K562 (cell line): ENCODE data around the gene ZG16B. TPM values are rescaled to one million over a fixed set of nuclear protein-coding genes. Genes with fewer than 3 reads are reported as not detected.

Experiments
- ATAC-seq: fragments of 200-7000 bp; cut with Tn5 transposase; 3 replicates; pipeline ENCODE4 v1.9.1; 2020; ENCODE audit warnings: moderate library complexity
- BruUV-seq: library from RNA; stranded (reverse); fragments of 400-500 nt; replicated peaks from 2 replicates; lab custom pipeline; 2021; lab: Mats Ljungman, UMichigan
- CTCF ChIA-PET: fragments of 300-600 bp; formaldehyde crosslinking; extraction: SDS; loops from one replicate; lab custom pipeline; 2021; ENCODE audit warnings: low intra/inter-chr PET ratio; lab: Yijun Ruan, JAX
- POLR2A ChIA-PET: fragments of 300-600, 350-650 bp; sonication (Branson Sonifier 250); formaldehyde crosslinking; extraction: SDS; loops from one replicate; lab custom pipeline; 2021; ENCODE audit warnings: antibody characterized with exemption, inconsistent platforms; lab: Yijun Ruan, JAX
- DNase-seq, 4 experiments: peaks; one replicate each; pipeline versions ENCODE4 v3.0.0 to v3.0.0-alpha.2; 2011 to 2018; ENCODE audit warnings: low spot score in 3 of 4, mixed read lengths in 3 of 4; ENCODE audit errors: extremely low read depth in 1 of 4
- FAIRE-seq: peaks from 2 replicates; lab custom pipeline; 2011; peaks lifted over from hg19 to GRCh38; lab: Jason Lieb, UNC
- H2AFZ ChIP-seq: 2 replicates; pipeline ENCODE4 v1.6.0; 2011; ENCODE audit warnings: low read depth, low read length, control low read depth, inconsistent platforms
- H3K27ac ChIP-seq: fragments of 200-600 bp; 3 replicates; pipeline ENCODE4 v1.8.0; 2011; ENCODE audit warnings: low read depth, mild to moderate bottlenecking, control low read depth, inconsistent platforms, low read length, moderate library complexity, mixed read lengths; ENCODE audit errors: extremely low read depth
- H3K27me3 ChIP-seq, 2 experiments: fragments of 300-600 bp in 1 of 2; 2 replicates in 1 of 2; 3 replicates in 1 of 2; pipeline versions ENCODE4 v1.6.0 to v1.8.0; 2011; ENCODE audit warnings: inconsistent platforms in 2 of 2, low read length in 2 of 2, mild to moderate bottlenecking in 1 of 2, mixed read lengths in 1 of 2, moderate library complexity in 1 of 2; ENCODE audit not compliant: control insufficient read depth in 2 of 2, insufficient read depth in 2 of 2
- H3K36me3 ChIP-seq: fragments of 300-600 bp; 3 replicates; pipeline ENCODE4 v1.8.0; 2011; ENCODE audit warnings: mild to moderate bottlenecking, low read length, inconsistent platforms; ENCODE audit not compliant: control insufficient read depth, insufficient read depth
- H3K4me1 ChIP-seq, 2 experiments: fragments of 200-600 bp in 1 of 2; replicated peaks in 1 of 2; 2 replicates in 1 of 2; 3 replicates in 1 of 2; pipeline versions ENCODE4 v1.5.1 to v1.8.0; 2011; ENCODE audit warnings: inconsistent platforms in 2 of 2, low read length in 2 of 2, mild to moderate bottlenecking in 1 of 2, mixed read lengths in 1 of 2, moderate library complexity in 1 of 2; ENCODE audit not compliant: control insufficient read depth in 2 of 2, insufficient read depth in 2 of 2
- H3K4me2 ChIP-seq: 2 replicates; pipeline ENCODE4 v1.6.1; 2011; ENCODE audit warnings: low read length, control low read depth, inconsistent platforms, mixed read lengths; ENCODE audit not compliant: insufficient read depth
- H3K4me3 ChIP-seq: fragments of 200-600 bp; sonication (generic), shearing (Covaris generic); 2 replicates; pipeline ENCODE4 v1.5.1; 2016; ENCODE audit warnings: control low read depth, inconsistent platforms
- H3K79me2 ChIP-seq: fragments of 200-600 bp; 3 replicates; pipeline ENCODE4 v1.8.0; 2011; ENCODE audit warnings: low read length, inconsistent platforms; ENCODE audit not compliant: control insufficient read depth, insufficient read depth
- H3K9ac ChIP-seq, 2 experiments: 2 replicates each; pipeline versions ENCODE4 v1.6.0 to v1.6.1; 2011; ENCODE audit warnings: low read depth in 2 of 2, low read length in 2 of 2, control low read depth in 1 of 2, inconsistent platforms in 1 of 2, mild to moderate bottlenecking in 1 of 2, mixed read lengths in 1 of 2; ENCODE audit not compliant: insufficient read depth in 1 of 2
- H3K9me1 ChIP-seq: one replicate; pipeline ENCODE4 v1.6.0; 2011; ENCODE audit warnings: inconsistent platforms, mild to moderate bottlenecking, low read length, moderate library complexity; ENCODE audit not compliant: control insufficient read depth, insufficient read depth
- H3K9me3 ChIP-seq: replicated peaks from 2 replicates; pipeline ENCODE4 v1.5.1; 2011; ENCODE audit warnings: low read depth, low read length, inconsistent platforms; ENCODE audit not compliant: control insufficient read depth, insufficient read depth
- H4K20me1 ChIP-seq: replicated peaks from 2 replicates; pipeline ENCODE4 v1.6.1; 2011; ENCODE audit warnings: low read length, inconsistent platforms, mixed read lengths; ENCODE audit not compliant: control insufficient read depth, insufficient read depth
- CEBPG ChIP-seq, 3 experiments: fragments of 200-800 bp in 1 of 3; sonication (Bioruptor generic) in 1 of 3; sonication (generic) in 1 of 3; formaldehyde crosslinking in 1 of 3; IDR thresholded peaks in 2 of 3; conservative IDR thresholded peaks in 1 of 3; 2 replicates each; pipeline versions ENCODE4 v1.6.1 to v1.8.0; 2016 to 2022; ENCODE audit warnings: missing compliant biosample characterization in 2 of 3, missing genetic modification characterization in 2 of 3, mild to moderate bottlenecking in 1 of 3, missing genetic modification reagents in 1 of 3
- CTCF ChIP-seq, 3 experiments: IDR thresholded peaks in 2 of 3; conservative IDR thresholded peaks in 1 of 3; 2 replicates each; pipeline ENCODE4 v1.5.1; 2011 to 2012; ENCODE audit warnings: low read length in 3 of 3, mild to moderate bottlenecking in 3 of 3, control low read depth in 2 of 3, improper control_type of control experiment in 1 of 3, inconsistent platforms in 1 of 3, low read depth in 1 of 3, mixed read lengths in 1 of 3, moderate library complexity in 1 of 3; ENCODE audit not compliant: insufficient read depth in 2 of 3
- ESRRA ChIP-seq: fragments of 450-650 bp; IDR thresholded peaks from 2 replicates; pipeline ENCODE4 v1.6.1; 2014; ENCODE audit warnings: low read depth, mild to moderate bottlenecking, moderate library complexity, borderline replicate concordance
- EZH2 ChIP-seq: IDR thresholded peaks from 2 replicates; pipeline ENCODE4 v1.6.1; 2012; ENCODE audit warnings: low read depth, mild to moderate bottlenecking, inconsistent platforms, low read length, borderline replicate concordance
- FOS ChIP-seq: IDR thresholded peaks from 3 replicates; pipeline ENCODE4 v1.6.1; 2011; ENCODE audit not compliant: insufficient read length; ENCODE audit errors: extremely low read depth
- HDAC6 ChIP-seq: IDR thresholded peaks from 2 replicates; pipeline ENCODE4 v1.6.1; 2012; ENCODE audit warnings: low read depth, mild to moderate bottlenecking, control low read depth, inconsistent platforms, low read length, moderate library complexity
- KDM1A ChIP-seq, 2 experiments: fragments of 450-650 bp; IDR thresholded peaks; 2 replicates each; pipeline ENCODE4 v1.6.1; 2016; ENCODE audit warnings: mild to moderate bottlenecking in 2 of 2
- MAZ ChIP-seq, 2 experiments: fragments of 450-650 bp in 1 of 2; sonication (generic) in 1 of 2; formaldehyde crosslinking; IDR thresholded peaks in 1 of 2; conservative IDR thresholded peaks in 1 of 2; 2 replicates each; pipeline versions ENCODE4 v1.4.0 to v1.5.0; 2020; ENCODE audit warnings: mild to moderate bottlenecking in 1 of 2, missing genetic modification reagents in 1 of 2
- NR2C1 ChIP-seq, 2 experiments: fragments of 450-650 bp; IDR thresholded peaks; 2 replicates each; pipeline ENCODE4 v1.6.1; 2017; ENCODE audit warnings: mild to moderate bottlenecking in 2 of 2, antibody characterized with exemption in 1 of 2, inconsistent platforms in 1 of 2, missing compliant biosample characterization in 1 of 2, missing genetic modification characterization in 1 of 2
- PHF8 ChIP-seq: fragments of 200-600 bp; sonication (generic); IDR thresholded peaks from 2 replicates; pipeline ENCODE4 v1.6.1; 2012; ENCODE audit warnings: mixed run types, mild to moderate bottlenecking, inconsistent platforms, low read length, moderate library complexity, borderline replicate concordance
- POLR3A ChIP-seq: IDR thresholded peaks from 2 replicates; pipeline ENCODE4 v1.6.1; 2011; ENCODE audit warnings: borderline replicate concordance, mild to moderate bottlenecking, moderate library complexity; ENCODE audit not compliant: insufficient read length, insufficient read depth; ENCODE audit errors: extremely low read depth
- SAP30 ChIP-seq: fragments of 200-600 bp; sonication (generic); IDR thresholded peaks from 2 replicates; pipeline ENCODE4 v1.6.1; 2012; ENCODE audit warnings: borderline replicate concordance, low read depth, mild to moderate bottlenecking, moderate library complexity, low read length, control low read depth, inconsistent platforms; ENCODE audit not compliant: insufficient read depth, poor library complexity, severe bottlenecking
- TRIM24 ChIP-seq, 2 experiments: fragments of 450-650 bp; IDR thresholded peaks; 2 replicates each; pipeline ENCODE4 v1.6.1; 2016
- ZNF239 ChIP-seq: fragments of 250-450 bp; sonication (Bioruptor Pico); IDR thresholded peaks from 2 replicates; pipeline ENCODE4 v1.4.0; 2020; ENCODE audit warnings: mild to moderate bottlenecking
- ZNF263 ChIP-seq: sonication (generic); formaldehyde crosslinking; IDR thresholded peaks from 2 replicates; pipeline ENCODE4 v1.8.0; 2022; ENCODE audit warnings: mild to moderate bottlenecking, missing genetic modification reagents, borderline replicate concordance
- ZNF445 ChIP-seq: fragments of 250-450 bp; sonication (Bioruptor Pico); IDR thresholded peaks from 2 replicates; pipeline ENCODE4 v1.4.0; 2020; ENCODE audit warnings: low read depth, mild to moderate bottlenecking, moderate library complexity
- WGBS: fragments of 100-300 bp; shearing (Covaris generic); methylation state at CpG from one replicate; pipeline ENCODE4 v1.1.6; 2016; ENCODE audit warnings: low coverage, mixed read lengths; ENCODE audit not compliant: insufficient coverage; ENCODE audit errors: missing lambda C conversion rate; 5-methylcytosine and 5-hydroxymethylcytosine counted together
- in situ Hi-C: fragments of 300-500 bp; cut with MboI; formaldehyde crosslinking; loops from 4 replicates; pipeline ENCODE4 v1.15.0; 2018; ENCODE audit warnings: inconsistent platforms, mixed read lengths
- intact Hi-C: fragments of 100-400 bp; cut with micrococcal nuclease; formaldehyde crosslinking; loops from 2 replicates; pipeline ENCODE4 v1.14.2; 2022
- polyA plus RNA-seq, 8 experiments: library from polyadenylated mRNA; depleted of rRNA in 4 of 8; stranded (reverse) in 5 of 8; unstranded in 3 of 8; fragments of >200 nt; fragmentation: Nextera tagmentation in 2 of 8; fragmentation: Illumina TruSeq in 1 of 8; extraction: Ambion mirVana in 2 of 8; extraction: Trizol in 1 of 8; gene quantifications; 2 replicates each; pipeline versions ENCODE4 v1.2.1 to v1.2.3, GENCODE V29; 2011 to 2014; ENCODE audit warnings: inconsistent platforms in 1 of 8, missing spikeins in 1 of 8
- total RNA-seq, 7 experiments: library from RNA; depleted of rRNA in 6 of 7; stranded (reverse); fragments of >200 nt in 6 of 7; fragmentation: Illumina TruSeq in 2 of 7; extraction: Trizol in 2 of 7; gene quantifications; 2 replicates each; pipeline versions ENCODE4 v1.2.1 to v1.2.3, GENCODE V29; 2011 to 2021; ENCODE audit warnings: low replicate concordance in 1 of 7

Gene ZG16B
- total and polyA plus RNA-seq, 9 of the 15 experiments (the other 6 are each of a cell fraction or from before 2014, with no cell fraction given) = 0.25 to 0.43 (median 0.34) TPM; not detected in 5

- no peak overlapping the region for H3K4me3 ChIP-seq
- DNase-seq = no peak
- no peaks in the 10 kb centered on the region for H3K79me2 ChIP-seq
- H3K36me3 ChIP-seq = no peaks in the 10 kb centered on the region
- no peaks in the 10 kb centered on the region for H3K9me1 ChIP-seq
- H3K9ac ChIP-seq = peak overlapping the region in 1 of 2 experiments; percentile 36; a peak in 2 of 4 replicates
- no peaks in the 10 kb centered on the region for H3K9me3 ChIP-seq
- peaks cover 10% of the 10 kb centered on the region; the same call in 1 of the 2 replicates for H4K20me1 ChIP-seq
- peaks cover 4 to 31% of the 10 kb centered on the region in 2 experiments; a peak in 4 of 5 replicates for H3K4me1 ChIP-seq
- CTCF ChIA-PET = no interaction called here
- POLR2A ChIA-PET = no interaction called here
- H2AFZ ChIP-seq = peak overlapping the region; percentile 23; the same call in 1 of the 2 replicates
- no peak for FAIRE-seq
- H3K4me2 ChIP-seq = no peak overlapping the region
- in situ Hi-C loops (no loop called here), intact Hi-C loops (no loop called here)
- 10% methylated on average over 15 of the region's 15 CpGs for WGBS
- peak; percentile 27; the same call in 2 of the 3 replicates for ATAC-seq
- no peak overlapping the region for H3K27ac ChIP-seq
- H3K27me3 ChIP-seq = peaks cover 18 to 28% of the 10 kb centered on the region in 2 experiments; a peak in 4 of 5 replicates
- BruUV-seq = no TSS peak
- no peak for TF ChIP-seq MAZ (CRISPR knock-in tag; conservative IDR thresholded peaks at IDR 0.05 in 1 of 2, IDR thresholded peaks at IDR 0.05 in 1 of 2)
- TF ChIP-seq HDAC6 = no peak
- TF ChIP-seq TRIM24 (IDR thresholded peaks at IDR 0.05) = peak in 1 of 2 experiments; percentile 42; a peak in 1 of 4 replicates
- TF ChIP-seq POLR3A = no peak
- no peak for TF ChIP-seq EZH2
- TF ChIP-seq CTCF (IDR thresholded peaks at IDR 0.05 in 2 of 3, conservative IDR thresholded peaks at IDR 0.05 in 1 of 3; ENCODE audit: insufficient read depth in 2 of 3, low read depth in 1 of 3, low read length in 3 of 3) = 0 out of 6 replicates have a peak, but pooled peaks of 1 of the 3 experiments have one; percentile 1
- no peak for TF ChIP-seq SAP30
- no peak for TF ChIP-seq NR2C1 (IDR thresholded peaks at IDR 0.05)
- 0 out of 2 replicates have a peak, but pooled peaks have one; percentile 31 for TF ChIP-seq NR2C1 (tag; IDR thresholded peaks at IDR 0.05)
- peak in 1 of 2 experiments; percentile 39; a peak in 1 of 4 replicates for TF ChIP-seq KDM1A (IDR thresholded peaks at IDR 0.05)
- no peak for TF ChIP-seq PHF8
- no peak for TF ChIP-seq ZNF239 (CRISPR knock-in tag)
- peak; percentile 91; the same call in 1 of the 2 replicates for TF ChIP-seq ZNF263 (CRISPR knock-in tag)
- no peak for TF ChIP-seq FOS
- no peak for TF ChIP-seq ZNF445 (CRISPR knock-in tag)
- TF ChIP-seq ESRRA = peak; percentile 95
- TF ChIP-seq CEBPG (CRISPR knock-in tag; IDR thresholded peaks at IDR 0.05) = peak; percentile 81
- TF ChIP-seq CEBPG (tag; conservative IDR thresholded peaks at IDR 0.05 in 1 of 2, IDR thresholded peaks at IDR 0.05 in 1 of 2) = 0 out of 4 replicates have a peak, but pooled peaks of 1 of the 2 experiments have one; percentile 16
These were observed 43.9 kb upstream of the ZG16B start for GRCh38 chr16:2786061-2786825.
